SW 1271 (cell line): ENCODE measurements around the gene ANKRD36B.
"Not testable (repeated sequence)": the region's sequence is repeated elsewhere in the genome, so short reads cannot be mapped to it uniquely, and the experiment has no call there.

Source experiments
- DNase-seq, 2 experiments: peaks; one replicate each; lab custom pipeline; 2025; lab: John Stamatoyannopoulos, UW

ANKRD36B gene

DNA sequence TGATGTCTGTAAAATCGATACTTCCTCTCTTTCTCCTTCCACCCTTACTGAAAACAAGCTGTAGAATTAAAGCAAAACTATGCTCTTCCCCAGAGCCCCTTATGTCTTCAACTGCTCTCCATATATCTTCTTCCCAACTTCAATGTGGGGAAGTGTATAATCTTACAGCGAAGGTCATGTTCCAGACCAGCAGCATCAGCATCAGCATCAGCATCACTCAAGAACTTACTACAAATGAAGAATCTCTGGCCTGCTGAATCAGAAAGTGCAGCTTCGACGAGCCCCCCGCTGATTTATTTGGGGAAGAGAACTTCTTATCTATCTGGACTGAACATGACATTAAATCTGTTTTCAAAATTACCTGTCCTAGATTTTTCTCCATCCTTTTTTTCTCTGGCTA lies 40.6 kb downstream of the ANKRD36B start:
- not testable (repeated sequence) for DNase-seq

DNA sequence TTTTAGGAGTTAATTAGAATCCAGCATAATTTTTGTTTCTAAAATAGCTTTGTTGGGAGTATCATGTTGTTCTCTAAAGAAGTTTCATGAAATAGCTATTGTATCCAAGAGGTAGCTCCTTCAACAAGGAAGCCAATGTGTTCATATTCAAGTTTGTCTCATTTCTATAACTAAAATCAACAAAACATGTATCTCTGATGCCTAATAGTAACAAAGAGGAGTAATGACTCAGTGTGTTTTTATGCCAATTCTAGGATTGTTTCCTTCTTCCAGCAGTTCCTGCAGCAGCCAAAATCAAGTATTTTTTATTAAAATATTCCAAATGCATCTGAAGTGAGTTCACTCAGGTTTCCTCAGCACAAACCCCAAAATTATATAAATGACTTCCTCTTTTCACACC lies 41.1 kb downstream of the ANKRD36B start:
- not testable (repeated sequence) for DNase-seq

DNA sequence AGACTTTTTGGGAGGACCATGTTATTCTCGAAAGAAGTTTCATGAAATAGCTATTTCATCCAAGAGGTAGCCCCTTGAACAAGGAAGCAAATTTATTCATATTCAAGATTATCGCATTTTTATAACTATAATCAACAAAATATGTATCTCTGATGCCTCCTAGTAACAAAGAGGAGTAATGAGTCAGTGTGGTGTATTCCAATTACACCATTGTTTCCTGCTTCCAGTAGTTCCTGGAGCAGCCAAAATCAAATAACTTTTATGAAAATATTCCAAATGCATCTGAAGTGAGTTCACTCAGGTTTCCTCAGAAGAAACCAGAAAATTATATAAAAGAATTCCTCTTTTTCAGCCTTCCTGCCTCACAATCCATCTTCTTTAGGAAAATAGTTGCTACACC lies 43.0 kb downstream of the ANKRD36B start:
- DNase-seq = no peak

DNA sequence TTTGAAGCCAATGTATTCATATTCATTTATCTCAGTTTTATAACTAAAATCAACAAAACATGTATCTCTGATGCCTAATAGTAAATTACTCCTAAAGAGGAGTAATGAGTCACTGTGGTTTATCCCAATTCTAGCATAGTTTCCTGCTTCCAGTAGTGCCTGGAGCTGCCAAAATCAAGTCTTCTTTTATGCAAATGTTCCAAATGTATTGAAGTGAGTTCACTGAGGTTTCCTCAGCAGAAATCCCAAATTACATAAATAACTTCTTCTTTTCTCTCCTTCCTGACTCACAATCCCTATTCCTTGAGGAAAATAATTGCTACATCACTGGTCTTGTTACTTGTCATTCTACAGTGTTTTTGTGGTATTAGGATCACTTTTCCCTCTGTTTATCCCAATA lies 44.8 kb downstream of the ANKRD36B start:
- not testable (repeated sequence) for DNase-seq

DNA sequence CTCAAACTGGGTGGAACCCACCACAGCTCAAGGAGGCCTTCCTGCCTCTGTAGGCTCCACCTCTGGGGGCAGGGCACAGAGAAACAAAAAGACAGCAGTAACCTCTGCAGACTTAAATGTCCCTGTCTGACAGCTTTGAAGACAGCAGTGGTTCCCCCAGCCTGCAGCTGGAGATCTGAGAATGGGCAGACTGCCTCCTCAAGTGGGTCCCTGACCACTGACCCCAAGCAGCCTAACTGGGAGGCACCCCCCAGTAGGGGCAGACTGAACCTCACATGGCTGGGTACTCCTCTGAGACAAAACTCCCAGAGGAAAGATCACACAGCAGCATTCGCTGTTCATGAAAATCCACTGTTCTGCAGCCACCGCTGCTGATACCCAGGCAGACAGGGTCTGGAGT lies 63.8 kb downstream of the ANKRD36B start:
- not testable (repeated sequence) for DNase-seq

DNA sequence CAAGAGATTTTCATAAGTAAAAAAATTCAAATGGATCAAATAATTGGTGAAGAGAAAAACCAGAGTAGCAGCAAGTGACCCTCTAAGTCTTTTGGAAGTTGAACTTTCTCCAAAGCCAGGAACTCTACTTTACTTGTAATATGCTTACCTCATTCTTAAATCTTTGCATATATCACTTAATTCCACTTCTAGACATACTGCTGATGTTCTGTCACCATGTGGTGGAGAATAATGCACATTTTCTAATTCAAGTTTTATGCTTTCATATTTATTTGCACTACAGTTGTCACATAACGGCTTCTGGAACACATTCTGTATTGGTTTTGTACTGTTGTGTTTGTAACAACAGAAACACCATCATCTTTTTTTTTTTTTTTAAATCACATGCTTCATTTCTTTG lies 65.9 kb downstream of the ANKRD36B start:
- not testable (repeated sequence) for DNase-seq

DNA sequence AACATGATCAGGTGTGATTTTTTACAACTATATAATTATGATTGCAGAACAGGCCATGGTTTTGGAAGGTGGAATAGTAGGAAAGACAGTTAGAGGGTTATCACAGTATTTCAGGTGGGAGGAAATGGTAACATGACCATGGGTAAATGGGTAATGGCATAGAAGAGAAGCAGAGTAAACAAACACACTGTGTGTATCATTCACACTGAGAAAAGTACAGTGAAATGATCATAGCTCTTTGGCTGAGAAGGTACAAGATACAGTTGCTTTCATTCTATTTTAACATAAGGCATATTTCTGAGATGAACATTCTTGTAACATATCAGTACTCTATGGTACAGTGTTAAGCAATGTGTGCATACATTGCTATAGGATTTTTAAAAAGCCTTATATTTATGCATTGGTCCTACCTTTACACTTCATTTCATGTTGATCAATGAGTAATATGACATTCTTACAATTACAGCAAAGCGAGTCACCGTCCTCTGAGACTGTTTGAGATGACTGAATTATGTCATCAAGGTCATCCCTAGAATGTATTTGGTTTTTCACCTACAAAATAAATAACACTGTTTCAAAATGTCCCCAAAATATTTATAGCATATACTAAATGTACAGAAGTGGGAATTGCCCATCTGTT lies 66.6 kb downstream of the ANKRD36B start:
- DNase-seq = not testable (repeated sequence)

DNA sequence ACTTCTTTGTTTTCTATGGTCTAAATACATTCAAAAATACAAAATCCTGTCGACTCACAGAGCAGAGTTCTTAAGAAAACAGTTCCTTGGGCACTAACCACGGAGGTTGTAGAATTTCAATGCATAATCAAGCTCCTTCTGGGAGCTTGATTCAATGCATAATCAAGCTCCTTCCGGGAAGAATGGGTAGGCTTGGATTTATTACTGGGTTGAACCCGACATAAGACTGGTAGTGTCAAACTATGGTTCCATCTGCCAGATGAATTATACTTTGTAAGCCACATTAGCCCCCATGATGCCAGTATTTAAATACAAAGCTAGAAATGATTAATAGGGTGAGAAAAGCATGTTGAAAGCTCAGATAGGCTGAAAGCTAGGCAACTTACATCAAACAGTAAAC lies 94.0 kb downstream of the ANKRD36B start:
- not testable (repeated sequence) for DNase-seq

DNA sequence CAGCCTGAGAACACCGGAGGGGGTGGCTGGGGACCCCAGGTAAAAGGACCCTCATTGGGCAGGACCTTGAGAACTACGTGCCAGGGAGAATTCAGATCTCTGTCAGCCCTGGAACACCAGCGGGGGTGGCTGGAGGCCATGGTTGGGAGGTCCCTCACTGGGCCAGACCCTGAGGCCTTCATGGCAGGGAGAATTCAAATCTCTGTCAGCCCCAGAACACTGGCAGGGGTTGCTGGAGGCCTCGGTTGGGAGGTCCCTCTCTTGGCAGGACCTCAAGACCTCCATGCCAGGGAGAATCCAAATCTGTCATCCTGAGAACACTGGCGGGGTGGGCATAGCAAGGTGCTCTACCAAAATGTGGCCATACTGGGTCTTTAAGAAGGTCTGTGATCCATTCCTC lies 99.5 kb downstream of the ANKRD36B start:
- not testable (repeated sequence) for DNase-seq
